IPS-18c (cell line): ENCODE results near the gene TP53TG5.

Experiments
- H3K4me3 ChIP-seq: 2 replicates; pipeline ENCODE4 v1.7.0; 2013; ENCODE audit warnings: low read depth, mild to moderate bottlenecking, low read length, moderate library complexity; ENCODE audit not compliant: insufficient read depth
- H3K9me3 ChIP-seq: one replicate; pipeline ENCODE4 v1.6.1; 2013; ENCODE audit warnings: mild to moderate bottlenecking, low read length, moderate library complexity; ENCODE audit not compliant: control insufficient read depth, insufficient read depth

The TP53TG5 gene

GRCh38 chr20:45373353-45374100, 4.6 kb downstream of the TP53TG5 start:
- H3K4me3 ChIP-seq, result peak overlapping the region; percentile 45
- no peaks in the 10 kb centered on the region for H3K9me3 ChIP-seq

- peak overlapping the region; percentile 45 for H3K4me3 ChIP-seq
- no peaks in the 10 kb centered on the region for H3K9me3 ChIP-seq
Observed at GRCh38 chr20:45372646-45373352, 5.3 kb downstream of the TP53TG5 start.

GRCh38 chr20:45372241-45372640, 5.9 kb downstream of the TP53TG5 start:
- no peak overlapping the region; the same call in 1 of the 2 replicates for H3K4me3 ChIP-seq
- H3K9me3 ChIP-seq, result no peaks in the 10 kb centered on the region

DNA sequence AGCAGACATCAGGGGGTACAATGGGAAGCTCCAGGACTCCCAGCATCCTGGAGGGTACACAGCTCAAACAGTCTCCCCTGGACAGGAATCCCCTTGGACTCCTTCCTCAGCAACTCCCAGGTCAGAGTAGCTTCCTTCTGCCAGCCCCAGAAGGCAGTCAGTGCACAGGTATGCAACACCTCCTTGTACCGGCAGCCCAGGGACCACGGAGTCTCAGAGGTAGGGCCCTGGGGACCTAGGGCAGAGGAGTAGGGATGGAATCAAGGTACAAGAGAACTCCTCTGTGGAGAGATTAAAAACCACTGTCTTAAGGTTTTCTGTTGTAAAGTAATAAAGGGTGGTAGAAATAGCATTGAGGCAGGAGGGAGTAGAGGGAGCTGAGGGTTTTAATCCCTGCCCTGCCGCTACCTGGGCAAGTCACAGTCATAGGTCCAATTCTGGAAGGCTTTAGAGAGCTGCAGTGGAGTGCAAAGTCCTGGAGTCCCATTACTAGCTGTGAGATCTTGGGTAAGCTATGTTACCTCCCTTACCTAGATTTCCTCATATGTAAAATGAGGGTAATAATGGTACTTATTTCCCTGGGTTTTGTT, 7.5 kb downstream of the TP53TG5 start:
- H3K4me3 ChIP-seq, result no peak overlapping the region

DNA sequence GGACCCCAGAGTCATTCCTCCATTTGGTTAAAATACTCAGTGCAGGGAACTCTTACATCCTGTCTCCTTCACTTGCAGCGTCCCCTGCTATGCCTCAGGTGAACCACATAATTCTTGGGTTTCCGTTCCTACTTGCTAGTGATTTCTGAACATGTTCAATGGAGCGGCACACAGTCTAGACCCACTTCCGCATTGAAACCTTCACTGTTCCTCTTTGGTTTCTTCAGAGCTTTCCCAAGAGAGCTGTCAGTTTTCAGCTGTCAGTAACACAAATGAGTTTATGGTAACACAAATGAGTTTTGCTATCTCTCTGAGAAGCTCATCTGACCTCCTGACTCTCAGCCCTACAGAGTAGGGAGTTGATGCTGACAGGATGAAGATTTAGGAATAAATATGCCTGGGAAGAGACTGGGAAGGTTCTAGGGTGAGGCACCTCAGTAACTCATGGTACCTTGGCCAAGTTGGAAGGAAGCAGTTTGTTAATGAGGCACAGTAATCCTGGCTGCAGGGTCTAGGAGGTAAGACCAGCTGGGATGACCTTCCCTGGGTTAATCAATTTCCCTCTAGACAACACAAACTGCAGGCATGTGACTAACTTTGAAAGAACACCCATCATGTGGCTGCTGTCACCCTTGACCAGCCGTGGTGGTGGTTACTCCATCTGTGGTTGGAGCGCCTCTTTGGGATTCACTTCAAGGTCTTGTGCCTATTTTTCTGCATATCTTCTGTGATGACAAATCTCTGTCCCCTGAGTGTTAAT, 9.7 kb downstream of the TP53TG5 start:
- Histone ChIP-seq H3K9me3 (no peaks in the 10 kb centered on the region), H3K4me3 (no peak overlapping the region)

More for the DNA sequence above, 7.5 kb downstream of the TP53TG5 start:
- no peaks in the 10 kb centered on the region for H3K9me3 ChIP-seq

- Histone ChIP-seq H3K4me3 (no peak overlapping the region), H3K9me3 (no peaks in the 10 kb centered on the region)
Observed at GRCh38 chr20:45367126-45367525, 11.0 kb downstream of the TP53TG5 start.

- H3K4me3 ChIP-seq, result no peak overlapping the region
Observed at GRCh38 chr20:45366631-45367030, 11.5 kb downstream of the TP53TG5 start.

GRCh38 chr20:45366192-45366591, 11.9 kb downstream of the TP53TG5 start:
- Histone ChIP-seq H3K9me3 (no peaks in the 10 kb centered on the region), H3K4me3 (no peak overlapping the region)

More at GRCh38 chr20:45366631-45367030, 11.5 kb downstream of the TP53TG5 start:
- no peaks in the 10 kb centered on the region for H3K9me3 ChIP-seq

DNA sequence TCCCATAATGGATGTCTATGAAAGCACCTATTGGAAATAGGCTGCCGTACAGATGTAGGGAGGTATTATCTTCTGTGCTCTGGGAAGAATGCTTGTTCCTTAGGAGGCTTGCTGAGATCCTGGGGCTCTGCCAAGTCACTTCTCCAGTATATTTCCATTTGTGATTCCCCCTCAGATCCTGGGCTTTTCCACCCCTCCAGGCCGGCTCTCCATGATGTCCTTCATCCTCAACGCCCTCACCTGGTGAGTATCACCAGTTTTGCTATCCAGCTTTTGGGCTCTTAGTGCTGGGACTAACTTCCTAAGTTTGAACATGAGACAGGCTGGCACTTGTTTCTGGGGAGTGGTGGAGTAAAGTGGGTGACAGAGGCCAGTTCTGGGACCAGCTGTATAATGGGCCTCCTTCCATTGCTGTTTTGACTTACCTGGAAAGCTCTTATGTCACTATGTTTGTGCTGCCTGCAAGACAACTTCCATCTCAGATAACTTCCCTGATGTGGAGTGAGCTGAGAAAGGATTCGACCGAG, 12.6 kb downstream of the TP53TG5 start:
- Histone ChIP-seq H3K9me3 (no peaks in the 10 kb centered on the region), H3K4me3 (no peak overlapping the region)

GRCh38 chr20:45363611-45364492, 14.3 kb downstream of the TP53TG5 start:
- peak overlapping the region; percentile 98 for H3K4me3 ChIP-seq
- no peaks in the 10 kb centered on the region for H3K9me3 ChIP-seq

DNA sequence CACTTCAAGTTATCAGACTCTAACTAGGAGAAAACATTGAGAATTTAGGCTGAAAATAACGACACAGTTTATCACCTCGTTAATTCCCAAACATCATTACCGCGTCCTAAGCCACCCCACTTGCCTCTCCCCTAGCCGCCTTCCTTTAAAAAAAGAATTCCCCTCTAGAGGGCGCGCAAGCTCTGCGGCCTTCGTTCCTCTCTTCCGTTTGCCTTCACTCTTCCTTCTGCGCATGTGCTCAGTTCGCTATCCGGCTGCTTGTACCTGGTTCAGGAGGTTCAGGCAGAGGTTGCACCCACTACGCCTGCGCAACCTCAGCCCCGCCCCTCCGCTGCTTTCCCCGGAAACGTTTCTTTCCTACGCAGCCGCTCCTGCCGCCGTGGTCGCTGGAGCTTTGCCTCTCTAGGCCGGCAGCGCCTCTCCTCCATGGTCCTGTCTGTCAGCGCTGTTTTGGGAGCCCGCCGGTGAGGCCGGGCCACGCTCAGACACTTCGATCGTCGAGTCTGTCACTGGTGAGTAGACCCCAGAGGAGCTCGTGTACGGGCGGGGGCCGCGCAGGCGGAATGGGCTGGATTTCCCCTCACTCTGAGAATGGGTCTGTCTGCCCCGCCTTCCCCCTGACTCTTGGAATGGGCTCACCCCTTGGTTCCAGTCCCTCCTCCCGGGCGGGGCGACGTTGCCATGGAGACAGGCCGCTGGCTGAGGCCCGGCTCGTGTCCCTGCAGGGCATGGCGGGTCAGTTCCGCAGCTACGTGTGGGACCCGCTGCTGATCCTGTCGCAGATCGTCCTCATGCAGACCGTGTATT, 15.1 kb downstream of the TP53TG5 start, which contains the start of gene SYS1:
SYS1 (plus strand) TSS at position 353 of the 807 bp plus-strand sequence; CDS start at position 729, 376 bp downstream.
- peak within 1 kb of the TSS; percentile 98 for H3K4me3 ChIP-seq

DNA sequence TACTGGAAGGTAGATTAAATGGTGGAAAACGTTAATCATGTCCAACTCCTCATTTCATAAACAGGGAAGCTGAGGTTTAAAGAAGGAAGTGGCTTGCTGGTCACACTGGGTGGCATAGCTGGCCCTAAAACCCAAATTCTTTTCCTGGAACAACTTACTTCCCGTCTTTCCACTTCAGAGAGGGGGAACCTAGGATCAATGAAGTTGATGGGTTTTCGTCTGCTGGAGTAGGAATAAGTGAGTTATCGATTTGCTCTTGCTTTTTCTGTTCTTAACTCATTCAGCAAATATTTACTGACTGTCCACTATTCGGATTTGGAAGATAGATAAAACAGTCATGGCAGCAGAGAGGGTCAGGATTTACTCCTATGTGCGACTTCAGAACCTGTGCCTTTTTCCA, 16.3 kb downstream of the TP53TG5 start:
- Histone ChIP-seq H3K9me3 (no peaks in the 10 kb centered on the region), H3K4me3 (no peak overlapping the region)

More for the DNA sequence above, 15.1 kb downstream of the TP53TG5 start, which contains the start of gene SYS1:
- H3K9me3 ChIP-seq, result no peaks in the 10 kb centered on the region

GRCh38 chr20:45359406-45360148, 18.5 kb downstream of the TP53TG5 start:
- Histone ChIP-seq H3K9me3 (no peaks in the 10 kb centered on the region), H3K4me3 (no peak overlapping the region)

DNA sequence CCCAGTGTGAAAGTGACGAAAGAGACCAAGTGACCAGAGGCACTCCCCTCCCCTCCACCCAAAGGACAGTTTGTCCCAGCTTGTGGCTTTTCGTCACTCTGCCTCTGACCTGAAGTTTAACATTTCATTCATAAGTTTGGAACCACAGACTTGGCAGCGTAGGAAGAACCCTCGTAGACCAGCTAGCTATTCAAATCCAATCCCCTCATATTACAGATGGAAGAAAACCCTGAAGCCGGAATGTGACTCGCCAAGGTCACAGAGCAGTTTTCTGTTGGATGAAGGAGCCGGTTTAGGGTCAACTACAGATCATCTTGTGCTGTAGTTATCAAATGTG, 19.1 kb downstream of the TP53TG5 start:
- Histone ChIP-seq H3K9me3 (no peaks in the 10 kb centered on the region), H3K4me3 (no peak overlapping the region)
